Bone marrow (tissue), 2 donors: Measurements from ENCODE around the gene IAH1.
"Not testable (repeated sequence)": the region's sequence is repeated elsewhere in the genome, so short reads cannot be mapped to it uniquely, and the experiment has no call there.

Source experiments
- DNase-seq, 2 donors: peaks; one replicate each; lab custom pipeline; 2025; lab: John Stamatoyannopoulos, UW

Gene IAH1

GRCh38 chr2:9473308-9473984, 905 bp upstream of the IAH1 start:
- no peak for DNase-seq

- DNase-seq = no peak
Observed at GRCh38 chr2:9473985-9474360, 378 bp upstream of the IAH1 start.

DNA sequence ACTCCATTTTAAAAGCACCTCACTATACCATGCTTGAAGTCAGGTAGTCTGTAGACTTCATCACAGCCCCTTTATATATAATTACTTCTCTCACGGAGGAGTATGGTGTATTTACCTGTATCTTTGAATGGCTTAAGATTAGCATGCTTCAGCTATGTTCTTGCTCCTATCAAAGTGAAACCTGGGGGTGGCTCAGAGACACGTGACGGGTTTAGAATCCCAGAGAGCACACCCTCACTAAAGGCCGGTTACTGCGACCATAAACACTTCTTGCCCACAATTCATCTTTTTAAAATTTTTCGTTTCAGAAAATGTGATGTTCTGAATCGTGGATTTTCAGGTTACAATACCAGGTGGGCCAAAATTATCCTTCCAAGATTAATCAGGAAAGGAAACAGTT, 3.6 kb downstream of the IAH1 start:
- no peak for DNase-seq

DNA sequence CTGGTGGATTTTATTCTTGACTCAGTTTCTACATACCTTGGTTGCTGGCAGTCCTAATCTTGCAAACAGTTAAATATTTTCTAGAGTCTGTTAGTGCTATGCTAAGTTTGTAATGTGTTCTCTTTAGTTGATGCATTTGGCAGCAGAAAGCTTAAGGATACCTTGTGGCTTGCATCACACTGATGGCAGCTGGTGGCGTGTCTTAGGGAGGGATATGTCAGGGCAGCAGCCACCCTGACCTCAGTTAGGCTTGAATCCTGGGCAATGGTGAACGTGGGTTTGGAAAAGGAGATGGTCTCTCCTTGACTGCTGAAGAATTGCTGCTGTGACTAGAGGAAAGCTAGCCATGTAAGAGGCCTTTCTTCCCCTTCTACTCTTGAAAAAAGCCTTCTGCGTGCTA, 4.2 kb downstream of the IAH1 start:
- no peak for DNase-seq

- no peak for DNase-seq
Observed at GRCh38 chr2:9480157-9480556, 5.8 kb downstream of the IAH1 start.

GRCh38 chr2:9483107-9483506, 8.8 kb downstream of the IAH1 start:
- DNase-seq = no peak

DNA sequence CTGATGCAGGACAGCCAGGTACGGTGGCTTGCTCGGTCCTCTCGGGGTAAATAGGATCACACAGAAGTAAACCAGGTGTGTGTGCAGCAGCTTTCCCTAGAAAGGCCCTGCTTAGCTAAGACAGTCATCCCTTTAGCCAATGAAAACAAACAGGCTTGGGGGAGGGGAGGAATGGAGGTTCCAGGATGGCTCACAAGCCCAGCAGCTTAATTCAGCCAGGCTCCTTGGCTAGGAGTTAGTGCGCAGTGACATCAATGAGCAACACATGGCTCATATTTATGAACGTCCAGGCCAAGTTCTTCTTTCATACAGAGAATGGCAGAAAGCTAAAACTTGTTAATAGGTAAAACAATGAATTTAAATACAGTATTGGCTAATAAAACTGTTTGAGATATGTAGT, 10.2 kb downstream of the IAH1 start:
- DNase-seq = no peak

DNA sequence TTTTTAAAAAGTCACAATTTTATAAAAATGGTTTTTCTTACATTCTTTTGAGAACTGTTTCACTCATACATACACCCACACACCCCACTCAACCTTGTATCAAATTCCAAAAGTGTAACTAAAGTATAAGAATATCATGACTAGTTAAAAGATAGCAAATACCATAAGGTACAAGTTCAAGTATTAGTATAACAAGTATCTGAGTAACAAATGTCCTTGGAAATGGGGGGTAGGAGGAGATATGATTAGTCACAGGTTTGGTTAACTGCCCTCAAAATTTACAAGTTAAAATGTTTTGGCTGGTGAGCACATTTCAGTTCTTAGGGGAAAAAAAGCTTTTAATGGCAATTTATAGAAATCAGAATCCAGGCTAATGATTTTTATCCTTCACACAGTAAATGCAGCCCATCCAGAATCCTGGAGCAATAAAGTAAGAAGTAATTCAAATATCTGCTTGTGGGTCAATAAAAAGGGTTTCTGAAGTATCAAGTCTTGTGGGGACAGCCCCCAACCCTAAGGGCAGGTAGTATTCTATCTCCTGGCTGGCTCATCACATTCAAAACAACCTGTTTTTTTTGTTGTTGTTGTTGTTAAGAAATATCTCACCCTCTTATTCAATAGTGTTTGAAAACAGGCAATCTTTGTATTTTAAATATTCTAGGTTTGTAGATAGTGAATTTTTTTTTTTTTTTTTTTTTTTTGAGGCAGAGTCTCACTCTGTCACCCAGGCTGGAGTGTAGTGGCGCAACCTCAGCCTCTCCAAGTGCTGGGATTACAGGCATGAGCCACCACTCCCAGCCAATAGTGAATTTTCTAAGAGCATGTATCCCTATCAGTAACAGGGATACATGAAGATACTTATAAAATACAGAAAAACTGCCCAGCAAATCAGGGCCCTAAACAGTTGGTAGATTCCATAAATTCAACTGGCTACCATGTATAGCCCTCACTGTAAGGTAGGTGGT, 14.5 kb downstream of the IAH1 start:
- DNase-seq = no peak

- no peak for DNase-seq
Observed at GRCh38 chr2:9490789-9491188, 16.4 kb downstream of the IAH1 start.

- no peak for DNase-seq
Observed at GRCh38 chr2:9492927-9493326, 18.6 kb downstream of the IAH1 start.

- DNase-seq = no peak
Observed at GRCh38 chr2:9493478-9493877, 19.1 kb downstream of the IAH1 start.

GRCh38 chr2:9494081-9494480, 19.7 kb downstream of the IAH1 start:
- no peak for DNase-seq

DNA sequence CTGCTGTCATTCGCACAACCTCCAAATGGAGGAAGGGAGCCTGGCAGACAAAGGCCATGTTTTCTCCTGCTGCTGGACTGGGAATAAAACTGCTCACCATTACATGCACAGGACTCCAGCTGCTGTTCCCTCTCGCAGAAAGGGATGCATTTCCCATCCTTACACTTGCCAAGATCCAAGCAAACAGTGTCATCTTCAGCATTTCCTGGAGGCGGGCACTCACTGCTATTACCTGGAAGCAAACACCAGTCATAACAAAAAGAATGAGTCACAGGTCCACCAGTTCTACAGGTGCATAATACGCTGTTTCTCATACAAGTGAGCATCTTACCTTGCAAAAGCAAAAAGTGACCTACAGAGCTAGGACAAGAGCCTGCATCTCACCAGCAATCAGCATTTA, 22.7 kb downstream of the IAH1 start:
- DNase-seq = no peak

GRCh38 chr2:9498210-9498609, 23.9 kb downstream of the IAH1 start:
- no peak for DNase-seq

- peak in 1 of 2 donors; percentile 7 for DNase-seq
Observed at GRCh38 chr2:9508931-9509330, 34.6 kb downstream of the IAH1 start.

GRCh38 chr2:9513946-9514345, 39.6 kb downstream of the IAH1 start:
- DNase-seq = not testable (repeated sequence)

DNA sequence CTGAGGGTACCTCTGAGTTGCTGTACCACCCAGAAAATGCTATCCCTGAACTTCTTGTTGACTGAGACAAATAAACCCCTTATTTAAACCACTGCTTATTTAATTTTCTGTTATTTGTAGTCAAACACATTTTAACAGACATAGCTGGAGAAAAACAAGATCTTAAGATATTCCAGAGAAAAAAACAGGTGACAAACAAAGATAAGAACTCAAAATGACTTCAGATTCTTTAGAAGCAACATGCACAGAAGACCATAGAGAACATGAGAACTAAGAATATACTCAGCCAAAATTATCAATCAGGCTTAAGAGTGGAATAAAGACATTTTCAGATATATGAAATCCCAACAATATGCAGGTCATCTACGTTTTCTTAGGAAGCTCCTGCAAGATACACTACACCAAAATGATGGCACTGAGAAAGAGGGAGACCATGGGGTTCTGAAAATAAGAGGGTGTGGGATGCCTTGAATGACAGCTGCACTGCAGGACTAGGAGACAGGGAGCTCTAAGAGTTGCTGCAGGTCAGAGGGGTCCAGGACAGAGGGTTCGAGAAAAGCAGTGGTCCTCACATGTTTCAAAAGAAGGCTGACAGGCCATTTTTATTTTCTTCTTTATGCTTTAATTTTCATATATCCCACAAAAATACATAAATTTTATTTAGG, 42.9 kb downstream of the IAH1 start:
- no peak for DNase-seq

DNA sequence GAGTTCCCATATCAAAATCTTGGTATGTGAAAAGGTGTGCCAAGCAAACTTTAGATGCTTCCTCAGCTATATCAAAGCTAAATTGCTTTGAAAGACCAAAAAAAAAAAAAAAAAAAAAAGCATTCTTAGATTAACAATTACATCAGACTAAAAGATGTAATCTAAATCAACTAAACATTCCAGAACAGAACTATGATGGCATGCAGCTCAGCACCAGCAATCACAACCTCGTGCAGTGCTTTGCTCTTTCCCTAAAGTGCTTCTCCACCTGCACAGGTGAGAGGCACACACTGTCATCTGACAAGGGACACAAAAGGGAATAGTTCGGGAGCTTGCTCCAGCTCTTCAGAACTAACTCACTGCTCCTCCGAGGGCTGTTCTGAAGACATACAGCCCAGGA, 43.8 kb downstream of the IAH1 start:
- no peak for DNase-seq

GRCh38 chr2:9518780-9519179, 44.4 kb downstream of the IAH1 start:
- no peak for DNase-seq

- DNase-seq = no peak
Observed at GRCh38 chr2:9519250-9519649, 44.9 kb downstream of the IAH1 start.

GRCh38 chr2:9524291-9524690, 49.9 kb downstream of the IAH1 start:
- no peak for DNase-seq

DNA sequence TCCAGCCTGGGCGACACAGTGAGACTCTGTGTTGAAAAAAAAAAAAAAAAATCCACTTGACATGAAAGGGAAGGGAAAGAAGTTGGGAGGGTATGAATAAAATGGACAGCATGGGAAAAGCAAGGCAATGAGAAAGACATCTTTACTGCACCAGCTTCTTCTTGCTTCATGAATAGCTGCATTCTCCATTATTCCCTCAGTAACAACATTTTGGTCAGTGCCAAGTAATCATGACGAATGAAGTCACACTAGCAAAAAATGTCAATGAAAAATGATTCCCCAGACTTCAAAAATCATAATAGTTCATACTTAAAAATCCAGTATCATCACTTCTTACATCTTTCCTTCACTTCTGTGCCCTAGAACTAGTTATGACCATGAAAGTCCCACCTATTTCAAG, 50.9 kb downstream of the IAH1 start:
- no peak for DNase-seq
